ENCODE data around the gene KCNG2. TPM values are rescaled to one million over a fixed set of nuclear protein-coding genes. Genes with fewer than 3 reads are reported as not detected.

The KCNG2 gene
- total and polyA plus RNA-seq, 9 of the 15 experiments (the other 6 are each of a cell fraction or from before 2014, with no cell fraction given) = not detected

DNA sequence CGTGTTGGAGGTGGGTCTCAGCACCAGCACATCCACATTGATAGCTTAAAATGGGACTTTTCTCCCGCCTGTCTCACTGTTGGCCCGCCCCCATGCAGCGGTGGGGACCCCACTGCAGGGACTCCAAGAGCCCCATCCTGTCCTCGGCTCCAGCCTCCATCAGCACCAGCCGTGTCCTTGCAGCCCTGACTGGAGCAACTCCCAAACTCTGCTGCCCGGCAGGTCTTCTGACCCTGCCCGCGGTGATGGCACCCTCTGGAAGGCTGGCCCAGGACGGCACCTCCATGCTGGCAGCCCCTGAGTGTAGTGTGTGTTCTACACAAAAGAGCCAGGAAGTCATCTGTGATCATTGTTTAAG, 41.6 kb upstream of the KCNG2 start:
- CTCF ChIA-PET (ENCODE audit: low intra/inter-chr PET ratio) = no interaction called here
- Histone ChIP-seq H2AFZ (ENCODE audit: low read depth, low read length) (no peak overlapping the region), H3K9me1 (ENCODE audit: control insufficient read depth, insufficient read depth, low read length) (no peaks in the 10 kb centered on the region), H3K9ac (ENCODE audit: insufficient read depth in 1 of 2, low read depth in 2 of 2, low read length in 2 of 2) (no peak overlapping the region), H4K20me1 (replicated peaks; ENCODE audit: control insufficient read depth, insufficient read depth, low read length) (no peaks in the 10 kb centered on the region), H3K4me2 (ENCODE audit: insufficient read depth, low read length) (no peak overlapping the region), H3K36me3 (ENCODE audit: control insufficient read depth, insufficient read depth, low read length) (peaks cover 12% of the 10 kb centered on the region; the same call in 1 of the 3 replicates), H3K4me3 (no peak overlapping the region), H3K79me2 (ENCODE audit: control insufficient read depth, insufficient read depth, low read length) (no peaks in the 10 kb centered on the region), H3K27me3 (ENCODE audit: control insufficient read depth in 2 of 2, insufficient read depth in 2 of 2, low read length in 2 of 2) (no peaks in the 10 kb centered on the region), H3K27ac (ENCODE audit: extremely low read depth, low read depth, low read length) (no peak overlapping the region), H3K9me3 (replicated peaks; ENCODE audit: control insufficient read depth, insufficient read depth, low read depth, low read length) (no peaks in the 10 kb centered on the region), H3K4me1 (replicated peaks in 1 of 2; ENCODE audit: control insufficient read depth in 2 of 2, insufficient read depth in 2 of 2, low read length in 2 of 2) (no peaks in the 10 kb centered on the region)
- no peak for DNase-seq (ENCODE audit: extremely low read depth in 1 of 4, low spot score in 3 of 4)
- 86% methylated on average over 7 of the region's 10 CpGs for WGBS (ENCODE audit: insufficient coverage, low coverage, missing lambda C conversion rate)
- BruUV-seq (replicated peaks) = no TSS peak
- in situ Hi-C loops (cut with MboI) = no loop called here
- FAIRE-seq = no peak
- POLR2A ChIA-PET = no interaction called here
- ATAC-seq = no peak
- intact Hi-C loops (cut with micrococcal nuclease) = no loop called here
- TF ChIP-seq ZNF780A (CRISPR knock-in tag; IDR thresholded peaks at IDR 0.05) (no peak), SETDB1 (IDR thresholded peaks at IDR 0.05; ENCODE audit: low read length) (no peak), THRAP3 (IDR thresholded peaks at IDR 0.05; ENCODE audit: borderline replicate concordance) (no peak), LCOR (CRISPR knock-in tag; IDR thresholded peaks at IDR 0.05) (no peak), POU5F1 (IDR thresholded peaks at IDR 0.05; ENCODE audit: borderline replicate concordance, low read depth, low read length, partially characterized antibody) (no peak), RBM34 (IDR thresholded peaks at IDR 0.05; ENCODE audit: borderline replicate concordance, insufficient read depth, low read length) (no peak), DPF2 (IDR thresholded peaks at IDR 0.05) (no peak), PURB (CRISPR knock-in tag; IDR thresholded peaks at IDR 0.05; ENCODE audit: low read depth) (no peak), ZNF239 (CRISPR knock-in tag; IDR thresholded peaks at IDR 0.05) (no peak), ZNF76 (CRISPR knock-in tag; IDR thresholded peaks at IDR 0.05; ENCODE audit: borderline replicate concordance) (no peak), TAF1 (IDR thresholded peaks at IDR 0.05; ENCODE audit: control insufficient read depth, extremely low read depth, insufficient read depth, low read length, severe bottlenecking) (no peak), TARDBP (IDR thresholded peaks at IDR 0.05) (no peak), GABPB2 (CRISPR knock-in tag; conservative IDR thresholded peaks at IDR 0.05) (no peak), KAT7 (CRISPR knock-in tag; IDR thresholded peaks at IDR 0.05; ENCODE audit: borderline replicate concordance) (no peak), ZBTB12 (CRISPR knock-in tag; IDR thresholded peaks at IDR 0.05) (no peak), NCOR1 (IDR thresholded peaks at IDR 0.05) (no peak), ZNF311 (CRISPR knock-in tag; IDR thresholded peaks at IDR 0.05) (no peak)
- TF ChIP-seq, protein P1, sequence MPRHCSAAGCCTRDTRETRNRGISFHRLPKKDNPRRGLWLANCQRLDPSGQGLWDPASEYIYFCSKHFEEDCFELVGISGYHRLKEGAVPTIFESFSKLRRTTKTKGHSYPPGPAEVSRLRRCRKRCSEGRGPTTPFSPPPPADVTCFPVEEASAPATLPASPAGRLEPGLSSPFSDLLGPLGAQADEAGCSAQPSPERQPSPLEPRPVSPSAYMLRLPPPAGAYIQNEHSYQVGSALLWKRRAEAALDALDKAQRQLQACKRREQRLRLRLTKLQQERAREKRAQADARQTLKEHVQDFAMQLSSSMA (CRISPR knock-in tag; IDR thresholded peaks at IDR 0.05) = no peak
- TF ChIP-seq, protein P2, sequence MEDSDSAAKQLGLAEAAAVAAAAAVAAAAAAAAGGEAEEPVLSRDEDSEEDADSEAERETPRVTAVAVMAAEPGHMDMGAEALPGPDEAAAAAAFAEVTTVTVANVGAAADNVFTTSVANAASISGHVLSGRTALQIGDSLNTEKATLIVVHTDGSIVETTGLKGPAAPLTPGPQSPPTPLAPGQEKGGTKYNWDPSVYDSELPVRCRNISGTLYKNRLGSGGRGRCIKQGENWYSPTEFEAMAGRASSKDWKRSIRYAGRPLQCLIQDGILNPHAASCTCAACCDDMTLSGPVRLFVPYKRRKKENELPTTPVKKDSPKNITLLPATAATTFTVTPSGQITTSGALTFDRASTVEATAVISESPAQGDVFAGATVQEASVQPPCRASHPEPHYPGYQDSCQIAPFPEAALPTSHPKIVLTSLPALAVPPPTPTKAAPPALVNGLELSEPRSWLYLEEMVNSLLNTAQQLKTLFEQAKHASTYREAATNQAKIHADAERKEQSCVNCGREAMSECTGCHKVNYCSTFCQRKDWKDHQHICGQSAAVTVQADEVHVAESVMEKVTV (CRISPR knock-in tag; IDR thresholded peaks at IDR 0.05) = no peak

Measured in K562 (cell line).